ENCODE results near the gene ZCCHC17.

ZCCHC17 gene

DNA sequence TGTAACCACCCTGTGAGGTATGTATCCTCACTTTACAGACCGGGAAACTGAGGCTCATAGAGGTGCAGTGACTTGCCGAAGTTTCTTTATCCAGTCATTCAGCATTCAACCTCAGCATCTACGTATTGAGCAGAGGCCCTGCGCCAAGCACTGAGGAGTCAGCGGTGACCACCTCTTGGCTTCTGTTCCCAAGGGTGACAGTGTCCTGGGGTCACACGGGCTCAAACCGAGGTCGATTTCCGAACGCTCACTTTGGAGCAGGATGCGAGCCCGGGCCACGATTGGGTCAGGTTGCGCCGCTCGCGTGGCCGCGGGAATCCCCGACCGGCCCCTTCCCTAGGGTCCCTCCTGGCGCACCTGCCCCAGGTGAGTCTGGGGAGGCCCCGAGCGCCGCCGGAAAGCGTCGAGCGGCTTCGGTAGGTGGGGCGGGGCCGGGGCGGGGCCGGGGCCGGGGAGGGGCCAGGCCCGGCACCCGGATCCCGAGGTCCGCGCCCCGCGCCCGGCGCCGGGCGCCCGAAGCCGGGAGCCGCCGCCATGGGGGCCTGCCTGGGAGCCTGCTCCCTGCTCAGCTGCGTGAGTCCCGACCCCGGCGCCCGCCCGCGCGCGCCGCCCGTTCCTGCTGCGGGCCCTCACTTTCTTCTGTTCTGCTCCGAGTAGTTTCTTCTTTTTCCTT is 116.0 kb downstream of the ZCCHC17 start, which contains the start of gene SERINC2:
Gene SERINC2, plus strand, starts transcription at position 482 of the 673 bp plus-strand sequence. Its CDS starts 53 bp downstream, at position 535.
- peak within 1 kb of the TSS; percentile 58 for H3K4me3 ChIP-seq (ENCODE audit: low read depth, low read length)
- TF ChIP-seq, protein P1, sequence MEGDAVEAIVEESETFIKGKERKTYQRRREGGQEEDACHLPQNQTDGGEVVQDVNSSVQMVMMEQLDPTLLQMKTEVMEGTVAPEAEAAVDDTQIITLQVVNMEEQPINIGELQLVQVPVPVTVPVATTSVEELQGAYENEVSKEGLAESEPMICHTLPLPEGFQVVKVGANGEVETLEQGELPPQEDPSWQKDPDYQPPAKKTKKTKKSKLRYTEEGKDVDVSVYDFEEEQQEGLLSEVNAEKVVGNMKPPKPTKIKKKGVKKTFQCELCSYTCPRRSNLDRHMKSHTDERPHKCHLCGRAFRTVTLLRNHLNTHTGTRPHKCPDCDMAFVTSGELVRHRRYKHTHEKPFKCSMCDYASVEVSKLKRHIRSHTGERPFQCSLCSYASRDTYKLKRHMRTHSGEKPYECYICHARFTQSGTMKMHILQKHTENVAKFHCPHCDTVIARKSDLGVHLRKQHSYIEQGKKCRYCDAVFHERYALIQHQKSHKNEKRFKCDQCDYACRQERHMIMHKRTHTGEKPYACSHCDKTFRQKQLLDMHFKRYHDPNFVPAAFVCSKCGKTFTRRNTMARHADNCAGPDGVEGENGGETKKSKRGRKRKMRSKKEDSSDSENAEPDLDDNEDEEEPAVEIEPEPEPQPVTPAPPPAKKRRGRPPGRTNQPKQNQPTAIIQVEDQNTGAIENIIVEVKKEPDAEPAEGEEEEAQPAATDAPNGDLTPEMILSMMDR (IDR thresholded peaks at IDR 0.05; ENCODE audit: insufficient read depth, low read length, missing control alignments): no peak
- no peak for DNase-seq (ENCODE audit: low read depth, low spot score)
- ChIA-PET POLR2A (interaction anchor here (1.7 kb wide), 1 partner anchor 16 kb away, joined by 5 read pairs; no protein-coding TSS in a partner anchor), CTCF (interaction anchor here (1.0 to 20.6 kb wide), 5 partner anchors 9 to 151 kb away, joined by 3 to 640 read pairs (median 7); no protein-coding TSS in a partner anchor)

DNA sequence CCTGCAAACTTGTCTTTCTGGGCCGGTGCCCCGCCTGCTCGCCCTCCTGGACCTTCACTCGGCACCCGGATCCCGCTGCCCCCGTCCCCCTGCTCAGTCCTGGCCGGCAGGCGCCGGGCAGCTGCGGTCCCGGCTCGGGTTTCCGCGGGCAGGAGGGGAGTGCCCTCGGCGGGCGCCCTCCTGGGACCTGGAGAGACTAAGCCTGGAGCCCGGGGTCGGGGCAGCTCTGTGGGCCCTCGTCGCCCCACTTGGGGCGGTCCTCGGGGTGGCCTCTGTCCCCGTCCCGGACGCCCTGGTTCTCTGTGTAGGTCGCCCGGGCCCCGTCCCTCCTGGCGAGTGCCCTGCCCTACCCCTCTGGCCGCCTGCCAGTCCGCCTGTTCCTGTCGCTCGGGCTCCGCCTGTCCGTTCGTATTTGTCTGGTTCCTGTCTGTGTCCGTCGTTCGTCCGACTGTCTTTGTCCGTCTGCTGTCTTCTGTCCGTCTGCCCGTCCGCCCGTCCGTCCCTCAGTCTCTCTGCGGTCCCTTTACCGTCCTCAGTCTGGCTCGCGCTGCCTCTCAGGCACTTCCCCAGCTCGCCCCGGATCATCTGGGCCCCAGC is 116.7 kb downstream of the ZCCHC17 start:
- peak overlapping the region; percentile 58 for H3K4me3 ChIP-seq (ENCODE audit: low read depth, low read length)
- TF ChIP-seq, protein P1 (IDR thresholded peaks at IDR 0.05; ENCODE audit: insufficient read depth, low read length, missing control alignments): no peak
- ChIA-PET POLR2A (interaction anchor here (0.5 to 1.7 kb wide), 4 partner anchors 9 to 40 kb away, joined by 3 to 5 read pairs (median 4); partner anchors contain the start of gene FABP3), CTCF (interaction anchor here (2.1 to 20.6 kb wide), 3 partner anchors 8 to 136 kb away, joined by 7 to 640 read pairs (median 79); no protein-coding TSS in a partner anchor)
- DNase-seq (ENCODE audit: low read depth, low spot score): no peak
